ES-I3 (cell line): ENCODE measurements around the gene NCOA3.
"Not testable (repeated sequence)": the region's sequence is repeated elsewhere in the genome, so short reads cannot be mapped to it uniquely, and the experiment has no call there.

Source experiments
- H3K36me3 ChIP-seq: 2 replicates; pipeline ENCODE4 v1.6.1; 2013; ENCODE audit warnings: mild to moderate bottlenecking, low read length, control low read depth, moderate library complexity; ENCODE audit not compliant: insufficient read depth
- H3K4me1 ChIP-seq: 2 replicates; pipeline ENCODE4 v1.6.1; 2013; ENCODE audit warnings: mild to moderate bottlenecking, control low read depth, low read length; ENCODE audit not compliant: insufficient read depth
- H3K9ac ChIP-seq: 2 replicates; pipeline ENCODE4 v1.6.1; 2013; ENCODE audit warnings: low read depth, mild to moderate bottlenecking, low read length, moderate library complexity
- H3K9me3 ChIP-seq: 2 replicates; pipeline ENCODE4 v1.6.1; 2013; ENCODE audit warnings: mild to moderate bottlenecking, low read length, moderate library complexity; ENCODE audit not compliant: control insufficient read depth, insufficient read depth

The NCOA3 gene

GRCh38 chr20:47568837-47569410, 67.2 kb downstream of the NCOA3 start:
- H3K4me1 ChIP-seq, result peaks cover 8% of the 10 kb centered on the region
- no peaks in the 10 kb centered on the region for H3K9me3 ChIP-seq
- H3K9ac ChIP-seq, result no peak overlapping the region
- H3K36me3 ChIP-seq, result no peaks in the 10 kb centered on the region

DNA sequence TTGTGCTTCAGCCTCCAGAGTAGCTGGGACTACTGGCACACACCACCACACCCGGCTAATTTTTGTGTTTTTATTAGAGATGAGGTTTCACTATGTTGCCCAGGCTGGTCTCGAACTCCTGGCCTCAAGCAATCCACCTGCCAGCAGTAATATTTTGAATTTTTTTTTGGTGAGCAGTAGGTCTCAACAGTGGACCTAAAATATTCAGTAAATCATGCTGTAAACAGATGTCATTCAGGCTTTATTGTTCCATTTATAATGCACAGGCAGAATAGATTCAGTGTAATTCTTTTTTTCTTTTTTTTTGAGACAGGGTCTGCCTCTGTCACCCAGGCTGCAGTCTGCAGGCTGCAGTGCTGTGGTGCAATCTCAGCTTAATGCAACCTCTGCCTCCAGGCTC, 69.7 kb downstream of the NCOA3 start:
- H3K4me1 ChIP-seq, result peaks cover 30% of the 10 kb centered on the region
- no peaks in the 10 kb centered on the region for H3K36me3 ChIP-seq
- H3K9me3 ChIP-seq, result no peaks in the 10 kb centered on the region
- no peak overlapping the region for H3K9ac ChIP-seq

DNA sequence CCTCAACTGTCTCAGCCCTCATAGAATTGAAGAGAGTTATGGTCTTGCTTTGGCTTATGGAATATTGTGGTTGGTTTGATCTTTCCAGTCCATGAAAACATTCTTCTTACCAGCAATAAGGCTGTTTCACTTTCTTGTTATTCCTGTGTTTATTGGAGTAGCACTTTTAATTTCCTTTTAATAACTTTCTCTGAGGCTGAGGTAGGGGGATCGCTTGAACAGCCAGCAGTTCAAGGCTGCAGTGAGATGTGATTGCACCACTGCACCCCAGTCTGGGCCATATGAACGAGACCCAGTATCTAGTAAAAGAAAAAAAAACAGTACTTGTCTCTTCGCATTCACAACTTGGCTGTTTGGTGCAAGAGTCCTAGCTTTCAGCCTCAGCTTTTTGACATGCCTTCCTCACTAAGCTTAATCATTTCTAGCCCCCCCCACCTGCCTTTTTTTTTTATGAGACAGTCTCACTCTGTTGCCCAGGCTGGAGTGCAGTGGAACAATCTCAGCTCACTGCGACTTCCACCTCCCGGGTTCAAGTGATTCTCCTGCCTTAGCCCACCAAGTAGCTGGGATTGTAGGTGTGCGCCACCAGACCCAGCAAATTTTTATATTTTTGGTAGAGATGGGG, 70.5 kb downstream of the NCOA3 start:
- no peak overlapping the region for H3K9ac ChIP-seq
- H3K36me3 ChIP-seq, result no peaks in the 10 kb centered on the region
- H3K9me3 ChIP-seq, result no peaks in the 10 kb centered on the region
- peaks cover 35% of the 10 kb centered on the region for H3K4me1 ChIP-seq

DNA sequence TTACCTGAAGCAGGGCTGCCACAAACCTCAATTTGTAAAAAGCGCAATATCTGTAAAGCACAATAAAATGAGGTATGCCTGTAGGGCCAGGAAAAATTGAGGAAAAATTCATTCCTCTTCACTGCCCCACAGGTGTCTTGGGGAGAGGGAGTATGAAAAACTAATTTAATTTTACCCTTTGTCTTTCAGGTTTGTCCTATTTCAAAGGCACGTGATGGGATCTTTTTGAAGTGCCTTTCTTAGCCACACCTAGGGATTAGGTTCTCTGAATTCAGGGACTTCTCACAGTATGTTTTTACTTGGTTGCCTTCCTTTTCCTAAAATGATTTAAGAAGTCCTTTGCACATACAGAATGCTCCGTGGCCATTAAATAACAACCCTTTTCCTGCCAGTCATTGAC, 71.9 kb downstream of the NCOA3 start:
- Histone ChIP-seq H3K4me1 (peaks cover 35% of the 10 kb centered on the region), H3K9me3 (no peaks in the 10 kb centered on the region), H3K9ac (no peak overlapping the region), H3K36me3 (no peaks in the 10 kb centered on the region)

GRCh38 chr20:47574616-47575364, 73.1 kb downstream of the NCOA3 start:
- Histone ChIP-seq H3K36me3 (no peaks in the 10 kb centered on the region), H3K9me3 (no peaks in the 10 kb centered on the region), H3K9ac (no peak overlapping the region), H3K4me1 (peaks cover 39% of the 10 kb centered on the region)

DNA sequence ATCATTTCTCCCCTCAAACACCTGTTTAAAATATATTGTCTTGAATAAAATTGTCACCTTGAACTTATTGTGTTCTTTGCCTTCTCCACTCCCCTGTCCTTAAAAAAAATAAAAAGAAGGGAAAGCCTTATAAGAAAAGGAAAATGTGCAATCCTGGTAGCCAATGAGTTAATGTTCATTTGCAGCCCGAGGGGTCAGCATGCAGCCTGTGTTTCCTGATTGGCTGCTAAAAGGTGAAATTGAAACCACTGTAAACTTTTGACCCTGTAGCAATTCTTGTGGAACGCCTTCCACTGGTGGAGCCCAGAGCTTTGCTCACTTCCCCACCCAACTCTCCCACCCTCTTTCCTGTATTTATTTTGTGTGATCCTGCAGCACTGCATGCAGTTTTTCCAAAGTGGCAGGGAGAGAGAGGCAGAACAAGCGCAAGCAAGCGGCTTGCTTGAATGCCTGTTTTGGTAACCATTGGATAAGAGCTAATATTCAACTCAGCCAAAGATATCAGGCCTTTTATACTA, 74.9 kb downstream of the NCOA3 start:
- Histone ChIP-seq H3K9me3 (no peaks in the 10 kb centered on the region), H3K36me3 (no peaks in the 10 kb centered on the region), H3K4me1 (peaks cover 46% of the 10 kb centered on the region), H3K9ac (no peak overlapping the region)

DNA sequence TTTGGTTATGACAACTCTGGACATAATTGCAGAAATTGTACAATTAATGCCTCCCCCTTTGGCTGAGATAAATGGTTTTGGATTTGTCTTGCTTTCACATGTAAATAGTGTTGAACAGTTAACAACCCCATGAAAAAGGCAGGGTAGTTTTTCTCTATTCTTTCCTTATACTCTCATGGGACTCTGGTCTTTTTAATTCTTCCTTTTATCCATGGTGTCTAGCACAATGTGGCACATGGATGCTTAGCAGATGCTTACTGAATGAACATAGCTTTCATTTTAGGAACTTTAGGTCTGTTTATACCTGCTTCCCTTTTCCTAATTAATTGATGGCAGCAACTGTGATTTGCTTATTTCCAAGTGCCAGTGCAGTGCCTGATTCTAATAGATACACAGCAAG, 75.6 kb downstream of the NCOA3 start:
- H3K9me3 ChIP-seq, result no peaks in the 10 kb centered on the region
- no peak overlapping the region for H3K9ac ChIP-seq
- H3K4me1 ChIP-seq, result peaks cover 46% of the 10 kb centered on the region
- no peaks in the 10 kb centered on the region for H3K36me3 ChIP-seq

GRCh38 chr20:47578543-47578942, 76.9 kb downstream of the NCOA3 start:
- no peak overlapping the region for H3K9ac ChIP-seq
- H3K9me3 ChIP-seq, result no peaks in the 10 kb centered on the region
- peaks cover 42% of the 10 kb centered on the region for H3K4me1 ChIP-seq
- no peaks in the 10 kb centered on the region for H3K36me3 ChIP-seq

DNA sequence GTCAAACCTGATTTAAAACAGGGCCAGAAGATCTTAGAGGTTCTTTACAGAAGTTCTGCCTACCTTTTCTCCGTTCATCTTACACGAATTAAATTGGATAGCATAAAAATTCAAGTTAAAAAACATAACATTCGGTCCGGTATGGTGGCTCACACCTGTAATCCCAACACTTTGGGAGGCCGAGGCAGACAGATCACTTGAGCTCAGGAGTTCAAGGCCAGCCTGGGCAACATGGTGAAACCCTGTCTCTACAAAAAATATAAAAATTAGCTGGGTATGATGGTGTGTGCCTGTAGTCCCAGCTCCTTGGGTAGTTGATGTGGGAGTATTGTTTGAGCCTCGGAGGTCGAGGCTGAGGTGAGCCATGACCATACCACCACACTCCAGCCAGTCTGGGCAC, 79.0 kb downstream of the NCOA3 start:
- H3K4me1 ChIP-seq, result peaks cover 21% of the 10 kb centered on the region
- not testable (repeated sequence) for H3K36me3 ChIP-seq, H3K9me3 ChIP-seq

DNA sequence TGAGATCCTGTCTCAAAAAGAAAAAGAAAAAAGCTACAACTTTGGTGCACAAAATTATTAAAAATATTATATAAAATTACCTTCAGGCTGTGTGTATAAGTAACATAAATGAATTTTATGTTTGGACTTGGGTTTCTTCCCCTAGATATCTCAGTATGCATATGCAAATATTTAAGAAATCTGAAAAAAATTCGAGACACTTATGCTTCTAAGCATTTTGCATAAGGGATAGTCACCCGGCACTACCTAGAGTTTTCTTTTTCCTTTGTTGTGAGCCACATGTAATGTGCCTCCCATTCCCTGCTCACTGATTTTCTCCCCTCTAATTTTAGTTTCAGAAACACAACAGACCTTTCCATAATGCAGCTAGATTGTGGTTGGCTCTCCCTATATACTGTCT, 79.4 kb downstream of the NCOA3 start:
- H3K36me3 ChIP-seq, result no peaks in the 10 kb centered on the region
- H3K9me3 ChIP-seq, result no peaks in the 10 kb centered on the region
- H3K4me1 ChIP-seq, result peaks cover 20% of the 10 kb centered on the region
- no peak overlapping the region for H3K9ac ChIP-seq

More for the DNA sequence above, 79.0 kb downstream of the NCOA3 start:
- not testable (repeated sequence) for H3K9ac ChIP-seq

- peaks cover 22% of the 10 kb centered on the region for H3K4me1 ChIP-seq
- no peaks in the 10 kb centered on the region for H3K36me3 ChIP-seq
These were observed 81.9 kb downstream of the NCOA3 start for GRCh38 chr20:47583551-47583950.

GRCh38 chr20:47585087-47585747, 83.5 kb downstream of the NCOA3 start:
- H3K4me1 ChIP-seq, result peaks cover 15% of the 10 kb centered on the region
- no peak overlapping the region for H3K9ac ChIP-seq
- H3K9me3 ChIP-seq, result no peaks in the 10 kb centered on the region
- H3K36me3 ChIP-seq, result no peaks in the 10 kb centered on the region

More at GRCh38 chr20:47583551-47583950, 81.9 kb downstream of the NCOA3 start:
- H3K9ac ChIP-seq, result no peak overlapping the region
- no peaks in the 10 kb centered on the region for H3K9me3 ChIP-seq

DNA sequence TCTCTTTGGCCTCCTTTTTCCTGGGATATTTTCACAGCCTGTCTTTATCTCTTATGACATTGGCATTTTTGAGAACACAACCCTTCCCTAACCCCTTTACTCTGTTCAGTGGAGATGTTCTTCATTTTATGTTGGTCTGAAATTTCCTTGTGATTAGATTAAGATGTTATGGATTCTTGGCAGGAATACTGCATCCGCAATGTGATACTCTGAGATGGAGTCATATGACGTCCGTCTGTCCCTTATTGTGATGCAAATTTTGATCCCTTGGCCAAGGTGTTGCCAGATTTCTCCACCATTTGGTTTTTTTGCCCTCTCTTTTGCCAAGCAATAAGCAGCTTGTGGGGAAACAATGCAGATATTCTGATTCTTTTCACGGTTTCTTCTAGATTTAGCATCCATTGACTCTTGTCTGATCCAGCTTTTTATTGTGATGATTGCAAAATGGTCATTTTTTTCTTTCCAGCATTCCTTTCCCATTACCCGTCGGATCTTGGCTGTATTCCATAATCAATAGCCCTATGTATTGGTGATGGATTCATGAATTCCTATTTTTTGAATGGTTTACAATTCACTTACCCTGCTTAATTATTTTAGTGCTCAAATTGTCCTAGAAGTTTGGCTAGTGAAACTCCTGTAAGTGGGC, 85.1 kb downstream of the NCOA3 start:
- H3K4me1 ChIP-seq, result peaks cover 15% of the 10 kb centered on the region

GRCh38 chr20:47588158-47588557, 86.5 kb downstream of the NCOA3 start:
- H3K4me1 ChIP-seq, result peaks cover 15% of the 10 kb centered on the region
- H3K36me3 ChIP-seq, result no peaks in the 10 kb centered on the region
- H3K9ac ChIP-seq, result no peak overlapping the region
- no peaks in the 10 kb centered on the region for H3K9me3 ChIP-seq

More for the DNA sequence above, 85.1 kb downstream of the NCOA3 start:
- no peak overlapping the region for H3K9ac ChIP-seq
- H3K36me3 ChIP-seq, result no peaks in the 10 kb centered on the region
- H3K9me3 ChIP-seq, result no peaks in the 10 kb centered on the region
